ENCODE measurements around the gene KRTAP21-3. TPM values are rescaled to one million over a fixed set of nuclear protein-coding genes. Genes with fewer than 3 reads are reported as not detected.

KRTAP21-3 gene
- total and polyA plus RNA-seq, 2 of the 13 experiments (the other 11 are each of a cell fraction or from before 2014, with no cell fraction given): not detected

GRCh38 chr21:30714456-30714855, 4.1 kb downstream of the KRTAP21-3 start:
- BruUV-seq (replicated peaks): no TSS peak
- CTCF ChIA-PET (ENCODE audit: low intra/inter-chr PET ratio, low total read pairs): no interaction called here
- Histone ChIP-seq H3K9me3 (ENCODE audit: low read length) (peaks cover 93% of the 10 kb centered on the region), H3K4me1 (ENCODE audit: insufficient read depth, low read length) (no peaks in the 10 kb centered on the region), H2AFZ (ENCODE audit: low read length) (no peak overlapping the region), H3K27ac (ENCODE audit: extremely low read length, insufficient read depth, low read length) (no peak overlapping the region), H3K9ac (ENCODE audit: insufficient read depth, low read depth, low read length) (no peak overlapping the region), H3K36me3 (replicated peaks in 1 of 2; ENCODE audit: control insufficient read depth in 1 of 2, insufficient read depth in 2 of 2, low read length in 2 of 2) (no peaks in the 10 kb centered on the region), H3K27me3 (ENCODE audit: control insufficient read depth in 1 of 2, insufficient read depth in 2 of 2, low read length in 2 of 2) (no peaks in the 10 kb centered on the region), H3K4me3 (replicated peaks in 1 of 3; ENCODE audit: insufficient read depth in 1 of 3, low read depth in 2 of 3, low read length in 3 of 3) (no peak overlapping the region), H3K4me2 (ENCODE audit: low read depth, low read length) (no peak overlapping the region), H4K20me1 (ENCODE audit: insufficient read depth, low read length) (no peaks in the 10 kb centered on the region), H3K79me2 (ENCODE audit: insufficient read depth, low read length) (no peaks in the 10 kb centered on the region)
- ATAC-seq: no peak
- 41% methylated on average over 3 of the region's 3 CpGs for WGBS (ENCODE audit: low lambda C conversion rate)
- DNase-seq (ENCODE audit: low spot score): no peak
- in situ Hi-C loops (cut with HindIII; ENCODE audit: extremely low pct_ligation_motif_present, low pct_unique_long_range_greater_than_20kb) (no loop called here), intact Hi-C loops (cut with micrococcal nuclease; ENCODE audit: unreplicated experiment) (no loop called here)
- POLR2A ChIA-PET: no interaction called here
- no peak for TF ChIP-seq REPIN1 (CRISPR knock-in tag; IDR thresholded peaks at IDR 0.05; ENCODE audit: borderline replicate concordance, low read depth)
- no peak for TF ChIP-seq PAF1 (CRISPR knock-in tag; IDR thresholded peaks at IDR 0.05)
- no peak for TF ChIP-seq ZNF749 (CRISPR knock-in tag; IDR thresholded peaks at IDR 0.05; ENCODE audit: borderline replicate concordance)
- TF ChIP-seq BORCS8-MEF2B (CRISPR knock-in tag; IDR thresholded peaks at IDR 0.05): no peak
- no peak for TF ChIP-seq JARID2 (CRISPR knock-in tag; IDR thresholded peaks at IDR 0.05; ENCODE audit: insufficient replicate concordance)
- TF ChIP-seq NFYC (CRISPR knock-in tag; IDR thresholded peaks at IDR 0.05): no peak
- TF ChIP-seq TFDP1 (CRISPR knock-in tag; IDR thresholded peaks at IDR 0.05; ENCODE audit: borderline replicate concordance): no peak
- TF ChIP-seq ZNF598 (CRISPR knock-in tag; IDR thresholded peaks at IDR 0.05; ENCODE audit: borderline replicate concordance): no peak
- TF ChIP-seq ZNF484 (CRISPR knock-in tag; IDR thresholded peaks at IDR 0.05; ENCODE audit: borderline replicate concordance, low read depth): no peak
- TF ChIP-seq ZSCAN31 (CRISPR knock-in tag; IDR thresholded peaks at IDR 0.05; ENCODE audit: low read depth): no peak
- TF ChIP-seq ZNF607 (CRISPR knock-in tag; IDR thresholded peaks at IDR 0.05; ENCODE audit: borderline replicate concordance): no peak
- TF ChIP-seq PCBP1 (IDR thresholded peaks at IDR 0.05; ENCODE audit: borderline replicate concordance, low read depth, low read length): no peak
- no peak for TF ChIP-seq ATAD3A (CRISPR knock-in tag; IDR thresholded peaks at IDR 0.05)
- no peak for TF ChIP-seq IRX3 (CRISPR knock-in tag; IDR thresholded peaks at IDR 0.05; ENCODE audit: borderline replicate concordance, low read depth)
- no peak for TF ChIP-seq BRCA1 (CRISPR knock-in tag; IDR thresholded peaks at IDR 0.05)
- FAIRE-seq: no peak
